Breast epithelium (tissue), 3 donors: ENCODE measurements around the gene LBP.

Source experiments
- CTCF ChIP-seq, 3 donors: fragments of 450-650 bp; IDR thresholded peaks; one replicate each; pipeline ENCODE4 v1.5.1; 2016 to 2017; ENCODE audit warnings: antibody characterized with exemption in 3 of 3, mild to moderate bottlenecking in 3 of 3, moderate library complexity in 3 of 3
- POLR2A ChIP-seq: fragments of 450-650 bp; IDR thresholded peaks from one replicate; pipeline ENCODE4 v1.6.1; 2016; ENCODE audit warnings: antibody characterized with exemption, mild to moderate bottlenecking, moderate library complexity
- POLR2AphosphoS5 ChIP-seq, 3 donors: sonication (generic); formaldehyde crosslinking; IDR thresholded peaks; one replicate each; pipeline ENCODE4 v1.6.1; 2017; ENCODE audit warnings: antibody characterized with exemption in 3 of 3

- TF ChIP-seq CTCF (IDR thresholded peaks at IDR 0.05) (peak; percentile 57 to 74 (median 73)), POLR2A (no peak), POLR2AphosphoS5 (IDR thresholded peaks at IDR 0.05) (no peak)
Observed at GRCh38 chr20:38321959-38322598, 24.2 kb upstream of the LBP start.
